GM21381 (cell line): ENCODE results near the gene ZMYND11.
A peak's percentile ranks its signal among the peaks of the same experiment; 100 is the strongest.
"Not testable (repeated sequence)": the region's sequence is repeated elsewhere in the genome, so short reads cannot be mapped to it uniquely, and the experiment has no call there.

Experiments
- ATAC-seq: cut with Tn5 transposase; IDR thresholded peaks from one replicate; pipeline ENCODE4 v1.9.1; 2021; ENCODE audit warnings: mild to moderate bottlenecking, moderate library complexity; ENCODE audit not compliant: unreplicated experiment

Gene ZMYND11

DNA sequence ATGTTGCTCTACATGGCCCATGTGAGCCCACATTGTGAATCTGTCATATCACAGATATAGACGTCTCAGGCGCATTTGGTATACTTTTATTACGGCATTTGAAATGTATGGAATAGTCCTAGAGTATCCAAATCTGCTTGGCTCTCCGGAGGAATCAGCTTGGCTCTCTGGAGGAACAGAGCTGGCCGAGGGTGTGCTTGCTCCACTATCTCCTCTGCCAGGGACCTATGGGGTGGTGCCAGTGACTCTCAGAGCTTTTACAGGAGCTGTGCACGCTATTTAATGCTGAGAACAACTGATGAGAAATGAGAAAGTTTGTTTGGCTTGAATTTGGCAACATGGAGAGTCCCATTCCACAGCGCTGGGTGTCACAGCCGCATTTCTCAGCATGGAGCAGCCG, 144.0 kb downstream of the ZMYND11 start:
- ATAC-seq: no peak

DNA sequence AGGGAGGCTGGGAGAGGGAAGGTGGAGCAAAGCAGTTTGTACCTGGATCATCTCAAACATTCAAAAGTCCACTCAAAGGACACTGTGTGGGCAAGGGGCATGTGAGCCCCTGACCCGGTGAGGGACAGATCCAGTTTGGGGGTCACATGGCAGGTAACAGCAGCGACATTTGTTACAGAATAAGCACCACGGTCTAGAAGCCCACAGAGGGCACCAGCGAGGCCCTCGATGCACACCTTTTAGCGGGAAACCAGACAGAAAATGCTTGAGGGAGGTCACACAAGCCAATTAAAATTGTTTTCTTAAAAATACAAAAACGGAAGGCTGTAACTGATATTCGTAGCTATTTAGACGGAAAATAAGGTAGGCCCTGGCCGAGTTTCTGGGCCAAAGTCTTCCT, 144.4 kb downstream of the ZMYND11 start:
- ATAC-seq: no peak

DNA sequence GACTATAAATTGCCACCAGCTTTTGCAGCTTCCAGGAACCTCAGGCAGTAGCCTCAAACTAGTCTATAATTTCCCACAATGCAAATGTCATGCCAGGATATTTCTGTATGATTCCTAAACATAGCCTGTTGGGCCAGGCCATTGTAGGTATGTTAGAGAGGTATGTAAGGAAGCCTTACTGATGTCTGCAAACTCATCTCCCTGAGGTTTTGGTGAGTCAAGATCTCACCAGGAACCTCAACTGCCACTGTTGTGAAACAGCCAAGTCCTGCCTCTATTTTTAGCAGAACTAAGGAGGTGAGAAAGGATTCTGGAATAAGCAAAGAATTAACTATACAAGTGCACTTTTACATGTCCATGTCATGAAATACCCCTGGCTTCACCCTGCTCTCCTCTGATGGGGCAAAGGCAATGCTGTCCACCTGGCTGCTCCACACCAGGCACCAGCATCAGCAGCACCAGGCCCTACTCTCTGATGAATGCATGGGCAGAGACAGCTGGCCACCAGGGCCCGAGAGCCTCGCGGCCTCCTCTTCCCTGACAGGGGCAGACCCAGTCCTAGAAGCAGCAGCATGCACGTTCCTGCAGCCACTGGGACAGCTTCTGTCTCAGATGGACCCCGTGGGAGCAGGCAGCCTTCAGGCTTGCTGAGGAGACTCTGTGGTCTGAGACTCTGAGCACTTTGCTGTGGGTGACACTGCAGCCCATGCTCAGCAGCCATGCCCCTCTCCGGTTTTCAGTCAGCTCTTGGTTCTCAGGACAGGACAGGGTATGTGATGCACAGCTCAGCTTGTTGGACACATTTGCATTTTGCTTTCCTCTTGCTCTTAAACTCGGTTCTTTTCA, 147.3 kb downstream of the ZMYND11 start:
- ATAC-seq: no peak

DNA sequence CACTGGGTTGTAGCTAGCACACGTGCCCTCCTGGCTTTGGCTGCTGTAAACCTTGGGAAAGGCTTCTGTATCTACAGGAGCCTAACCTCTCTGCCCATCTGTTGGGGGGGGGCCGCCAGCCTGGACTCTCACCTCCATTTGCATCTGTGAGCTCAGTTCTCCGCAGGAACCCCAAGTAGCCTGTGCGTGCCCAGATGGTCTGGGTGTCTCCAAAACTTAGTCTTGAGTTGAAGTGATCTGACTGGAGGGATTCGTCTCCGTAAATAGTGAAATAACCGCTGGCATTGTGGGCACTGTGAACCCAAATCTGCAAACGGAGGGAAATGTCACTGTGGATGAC, 147.9 kb downstream of the ZMYND11 start:
- ATAC-seq: no peak

DNA sequence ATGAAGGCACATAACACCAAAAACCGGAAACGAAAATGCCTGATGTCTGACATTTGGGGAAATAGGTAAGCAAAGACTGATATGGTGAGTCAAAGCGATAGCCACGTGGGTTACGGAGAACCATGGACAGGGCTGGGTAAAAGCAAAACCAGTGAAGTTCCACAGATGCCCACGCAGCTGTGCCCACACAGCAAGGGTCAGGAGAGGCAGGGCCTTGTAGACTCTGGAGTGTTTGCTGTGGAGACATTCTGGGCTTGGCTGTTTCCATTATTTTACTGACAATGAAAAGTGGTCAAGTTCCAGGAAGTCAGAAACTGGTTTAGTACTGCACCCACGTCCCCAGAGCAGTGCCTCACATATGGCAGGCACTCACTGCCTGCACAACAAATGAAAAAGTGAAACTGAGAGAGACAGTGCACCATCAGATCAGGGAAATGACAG, 148.7 kb downstream of the ZMYND11 start:
- ATAC-seq: peak; percentile 92

DNA sequence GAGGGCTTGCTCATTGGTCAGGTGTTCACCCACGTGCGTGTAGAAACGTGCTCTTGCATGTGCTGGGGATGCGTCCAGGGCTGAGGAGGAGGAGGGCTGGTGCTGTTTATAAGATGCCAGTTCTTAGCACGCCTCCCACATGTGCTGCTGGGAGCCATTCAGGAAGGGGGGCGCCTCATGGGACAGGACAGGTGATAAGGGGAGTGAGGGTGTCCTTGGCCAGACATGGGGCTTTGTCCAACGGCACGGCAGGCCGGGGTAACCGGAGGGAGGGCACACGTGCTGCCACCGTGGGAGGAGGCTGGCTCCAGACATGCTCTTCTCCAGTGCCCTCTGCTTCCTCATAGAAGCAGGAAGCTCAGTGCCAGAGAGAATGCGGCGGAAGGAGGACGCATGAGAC, 150.0 kb downstream of the ZMYND11 start:
- ATAC-seq: no peak

DNA sequence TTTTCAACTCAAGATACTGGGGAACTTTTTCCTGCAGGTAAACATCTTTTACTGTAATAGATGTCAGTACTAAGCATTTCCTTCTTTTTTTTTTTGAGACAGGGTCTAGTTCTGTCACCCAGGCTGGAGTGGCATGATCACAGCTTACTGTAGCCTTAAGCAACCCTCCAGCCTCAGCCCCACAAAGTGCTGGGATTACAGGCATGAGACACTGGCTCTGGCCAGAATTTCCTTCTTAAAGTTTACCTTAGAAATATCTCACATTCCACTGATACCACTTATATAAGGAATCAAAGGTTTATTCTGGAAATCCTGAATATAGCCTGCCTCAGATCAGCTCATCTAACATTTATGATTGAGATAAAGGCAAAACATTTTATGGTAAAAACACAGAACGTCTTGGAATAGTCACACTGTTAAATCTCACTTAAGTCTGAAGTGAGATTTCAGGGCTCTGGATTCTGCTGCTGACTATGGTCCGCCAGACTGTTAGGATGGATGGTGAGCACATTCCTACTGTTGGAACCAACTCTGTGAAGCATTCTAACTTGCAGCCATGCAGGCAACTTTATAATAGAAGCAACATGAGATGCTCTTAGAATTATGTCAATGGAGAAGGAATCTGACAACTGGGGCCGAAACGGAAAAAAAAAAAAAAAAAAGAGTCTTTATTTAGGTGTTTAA, 151.9 kb downstream of the ZMYND11 start:
- no peak for ATAC-seq

DNA sequence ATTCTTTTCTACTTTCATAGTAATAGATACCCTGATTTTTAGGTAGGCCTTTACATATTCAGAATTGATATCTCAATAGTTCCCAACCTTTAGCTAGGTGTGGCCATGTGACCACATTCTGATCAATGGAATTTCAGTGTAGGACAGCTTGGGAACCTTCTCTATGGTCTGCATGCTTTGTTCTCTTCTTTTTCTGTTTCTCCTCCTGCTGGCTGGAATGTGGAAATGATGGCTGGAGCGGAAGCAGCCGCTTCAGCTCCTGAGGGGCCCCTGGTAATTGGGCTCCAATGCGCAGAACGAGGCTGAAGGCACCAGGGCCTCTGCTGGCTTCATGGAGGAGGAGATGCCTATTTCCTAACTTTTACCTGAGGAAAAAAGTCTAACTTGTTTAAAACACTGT, 152.6 kb downstream of the ZMYND11 start:
- ATAC-seq: no peak

DNA sequence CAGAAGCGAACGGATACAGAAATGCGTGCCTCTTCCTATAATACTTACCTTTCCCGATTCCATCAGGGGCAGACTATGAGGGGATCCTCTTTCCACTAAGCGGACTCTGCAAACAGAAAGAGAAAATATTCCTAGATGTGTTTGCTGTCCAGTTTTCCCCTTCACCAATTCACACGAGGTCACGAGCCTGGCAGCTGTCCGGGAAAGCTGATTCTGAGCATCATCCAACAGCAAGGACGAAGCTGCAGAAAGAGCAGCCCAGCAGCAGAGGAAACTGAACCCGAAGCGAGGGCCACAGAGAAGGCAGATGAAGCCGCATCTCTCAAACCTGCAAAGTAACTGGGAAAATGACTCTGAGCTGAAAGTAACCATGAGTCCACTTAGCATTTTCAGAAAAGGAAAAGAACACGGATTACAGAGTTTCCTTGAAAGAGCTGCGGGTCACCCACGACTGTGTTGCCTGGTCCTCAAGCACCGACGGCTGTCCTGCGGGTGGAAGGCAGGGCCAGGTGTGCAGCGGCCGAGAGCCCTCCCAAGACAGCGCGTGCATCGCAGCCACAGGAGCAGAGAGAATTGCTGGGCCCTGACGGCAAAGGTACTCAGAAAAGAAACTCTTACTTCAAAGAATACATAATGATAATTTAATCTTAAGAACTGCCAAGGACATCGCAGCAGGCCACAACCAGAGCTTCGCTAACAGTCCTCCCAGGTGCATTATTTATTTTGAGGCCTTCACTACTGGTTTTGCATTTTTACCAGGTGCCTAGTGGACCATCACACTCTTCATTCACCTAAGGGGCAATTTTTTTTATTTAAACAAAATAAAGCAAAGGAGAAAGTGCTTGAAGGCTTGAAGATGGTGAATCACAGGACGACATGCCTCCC, 153.3 kb downstream of the ZMYND11 start:
- no peak for ATAC-seq

DNA sequence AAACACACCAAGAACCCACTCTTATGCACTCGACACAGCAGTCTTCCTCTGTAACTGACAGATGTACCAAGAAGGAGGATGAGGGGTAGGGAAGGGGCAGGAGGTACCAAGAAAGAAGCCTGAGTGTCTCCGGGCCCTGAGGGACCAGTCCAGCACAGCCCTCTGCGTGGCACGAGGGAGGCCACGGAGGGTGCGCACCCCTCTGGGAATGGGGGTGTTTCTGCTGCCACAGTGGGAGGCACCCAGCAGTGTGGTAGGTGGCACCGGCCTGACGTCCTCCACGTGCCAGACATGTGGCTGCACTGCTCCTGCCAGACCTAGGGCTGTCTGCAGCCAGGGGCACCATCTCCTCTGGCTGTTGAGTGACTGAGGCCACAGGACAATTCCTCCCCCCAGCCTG, 154.3 kb downstream of the ZMYND11 start:
- ATAC-seq: no peak

DNA sequence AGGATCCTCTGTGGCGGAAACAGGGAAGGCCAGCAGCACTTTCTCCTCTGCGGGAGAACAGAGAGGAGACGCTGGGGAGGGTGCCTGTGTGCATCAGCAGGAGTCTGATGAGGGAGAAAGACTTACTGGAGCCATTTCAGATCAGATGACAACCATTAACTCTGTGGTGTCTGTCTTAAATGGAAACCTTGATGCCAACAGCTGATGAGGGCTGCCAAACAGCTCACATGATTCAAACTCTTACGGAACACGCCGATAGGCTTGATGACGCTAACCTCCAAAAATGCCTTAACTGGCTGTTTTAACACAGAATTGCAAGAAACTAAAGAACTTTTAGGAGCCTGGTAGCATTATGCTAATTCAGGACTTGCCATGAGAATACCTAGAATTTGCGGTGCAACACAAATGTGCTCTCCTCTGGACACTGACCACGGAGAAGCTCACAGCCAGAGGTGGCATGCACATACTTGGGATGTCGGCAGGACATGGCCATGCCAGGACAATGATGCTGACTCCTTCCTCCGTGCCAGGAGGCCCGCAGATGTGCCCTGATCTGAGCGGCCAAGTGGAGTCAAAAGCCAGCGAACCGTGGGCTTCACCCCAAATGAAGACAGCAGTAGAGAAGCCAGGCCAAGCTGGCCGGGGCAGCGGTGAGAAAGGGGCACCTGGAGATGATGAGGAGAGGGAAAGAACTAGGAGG, 154.9 kb downstream of the ZMYND11 start:
- ATAC-seq: no peak

DNA sequence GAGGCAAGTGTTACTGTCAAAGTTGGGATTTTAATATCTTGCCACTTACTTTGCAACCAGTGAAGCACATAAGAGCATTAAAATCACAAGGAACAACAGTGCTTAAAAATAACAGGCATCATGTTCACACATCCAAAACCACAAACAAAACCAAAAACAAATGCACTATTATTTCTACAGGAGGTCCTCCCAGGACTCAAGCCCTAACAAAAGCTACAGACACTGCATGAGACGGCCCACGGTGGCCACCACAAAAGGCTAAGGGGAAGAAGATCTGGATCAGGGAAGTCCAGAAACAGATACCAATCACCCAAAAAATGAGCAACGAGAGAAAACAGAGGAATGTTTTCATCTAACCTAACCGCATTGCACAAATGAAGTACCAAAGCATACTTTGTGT, 158.4 kb downstream of the ZMYND11 start:
- ATAC-seq: no peak

DNA sequence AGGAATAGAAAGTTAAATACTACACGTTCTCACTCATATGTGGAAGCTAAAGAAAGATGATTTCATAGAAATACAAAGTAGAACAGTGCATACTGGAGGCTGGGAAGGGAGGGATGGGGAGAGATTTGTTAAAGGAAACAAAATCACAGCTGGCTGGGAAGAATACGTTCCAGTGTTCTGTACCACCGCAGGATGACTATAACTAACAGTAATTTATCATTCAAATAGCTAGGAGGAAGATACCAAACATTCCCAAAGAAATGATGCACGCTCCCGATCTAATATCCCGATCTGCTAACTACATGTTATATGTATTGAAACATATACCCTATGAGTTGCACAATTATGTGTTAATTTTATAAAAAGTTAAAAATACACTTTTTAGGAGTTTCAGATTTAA, 162.3 kb downstream of the ZMYND11 start:
- ATAC-seq: no peak

DNA sequence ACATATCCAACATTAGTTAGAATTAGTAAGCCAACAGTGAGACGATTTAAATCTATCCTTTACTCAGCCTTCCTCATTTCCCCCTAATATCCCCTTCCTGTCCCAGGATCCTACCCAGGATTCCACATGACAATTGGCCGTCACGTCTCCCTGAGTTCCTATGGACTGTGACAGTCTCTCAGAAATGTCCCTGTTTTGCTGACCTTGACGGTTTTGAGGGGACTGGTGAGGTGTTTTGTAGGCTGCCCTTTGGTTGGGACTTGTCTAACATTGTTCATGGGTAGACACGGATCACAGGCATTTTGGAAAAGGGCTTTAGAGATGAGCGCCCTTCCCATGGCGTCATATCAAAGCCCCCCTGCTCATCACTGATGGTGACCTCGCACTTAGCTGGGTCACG, 162.8 kb downstream of the ZMYND11 start:
- no peak for ATAC-seq

DNA sequence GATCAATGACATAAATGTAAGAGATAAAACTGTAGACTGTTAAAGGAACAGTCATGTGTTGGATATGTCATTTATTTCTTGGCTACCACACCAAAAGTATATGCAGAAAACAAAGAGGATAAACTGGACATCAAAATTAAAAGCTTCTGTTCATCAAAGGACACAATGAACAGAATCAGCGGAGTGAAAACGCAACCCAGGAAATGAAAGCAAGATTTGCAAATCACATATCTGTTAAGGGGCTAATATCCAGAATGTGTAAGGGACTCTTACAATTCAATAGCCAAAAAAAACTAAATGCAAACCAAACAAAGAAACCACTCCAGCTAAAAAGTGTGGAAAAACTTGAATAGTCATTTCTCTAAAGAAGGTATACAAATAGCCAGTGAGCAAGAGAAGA, 164.3 kb downstream of the ZMYND11 start:
- ATAC-seq: peak; percentile 40

DNA sequence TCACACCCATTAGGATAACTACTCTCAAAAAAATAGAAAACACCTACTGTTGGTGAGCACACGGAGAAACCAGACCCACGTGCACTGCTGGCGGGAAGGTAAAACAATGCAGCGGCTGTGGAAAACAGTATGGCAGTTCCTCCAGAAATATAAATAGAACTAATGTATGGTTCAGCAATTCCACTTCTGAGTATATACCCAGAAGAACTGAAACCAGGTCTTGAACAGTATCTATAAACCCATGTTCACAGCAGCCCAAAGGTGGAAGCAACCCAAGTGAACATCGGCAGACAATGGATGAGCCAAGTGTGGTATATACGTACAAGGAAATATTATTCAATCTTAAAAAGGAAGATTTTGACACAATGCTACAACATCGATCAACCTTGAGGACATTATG, 164.7 kb downstream of the ZMYND11 start:
- ATAC-seq: peak; percentile 57

DNA sequence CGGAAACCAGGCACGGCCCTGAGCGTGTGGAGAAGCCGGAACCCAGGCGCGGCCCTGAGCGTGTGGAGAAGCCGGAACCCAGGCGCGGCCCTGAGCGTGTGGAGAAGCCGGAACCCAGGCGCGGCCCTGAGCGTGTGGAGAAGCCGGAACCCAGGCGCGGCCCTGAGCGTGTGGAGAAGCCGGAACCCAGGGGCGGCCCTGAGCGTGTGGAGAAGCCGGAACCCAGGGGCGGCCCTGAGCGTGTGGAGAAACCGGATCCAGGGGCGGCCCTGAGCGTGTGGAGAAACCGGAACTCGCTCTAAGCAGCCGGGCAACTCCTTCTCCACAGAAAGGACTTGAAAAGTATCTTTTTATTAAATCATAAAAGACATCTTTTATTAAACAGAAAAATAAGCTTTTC, 165.3 kb downstream of the ZMYND11 start:
- ATAC-seq: not testable (repeated sequence)

DNA sequence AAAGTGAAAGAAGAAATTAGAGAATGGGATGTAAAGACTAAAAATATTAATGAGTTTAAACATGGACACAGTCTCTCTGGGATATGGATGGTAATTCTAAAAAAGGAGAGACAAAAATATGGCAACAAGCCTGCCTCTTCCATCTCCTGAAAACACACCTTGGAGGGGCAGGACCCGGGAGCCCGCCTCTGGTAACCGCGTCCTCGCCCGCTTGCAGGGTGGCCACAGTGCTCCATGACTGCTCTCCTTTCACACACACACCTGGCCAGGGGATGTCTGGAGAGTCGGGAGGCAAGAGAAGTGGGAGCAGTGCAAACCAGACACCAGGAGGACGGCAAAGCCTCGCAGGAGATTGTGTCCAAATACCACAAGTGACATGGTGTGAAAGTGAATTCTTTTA, 166.3 kb downstream of the ZMYND11 start:
- ATAC-seq: no peak
